Activated CD4-positive, alpha-beta T cell treated with anti-CD3 and anti-CD28 coated beads, Interleukin-2, amount 50 U/mL, for 16 hours (primary cell): ENCODE data around the gene TRIM46.
"Not testable (repeated sequence)": the region's sequence is repeated elsewhere in the genome, so short reads cannot be mapped to it uniquely, and the experiment has no call there.

Experiments used
- DNase-seq: peaks from one replicate; pipeline ENCODE4 v3.0.0-alpha.2; 2020

TRIM46 gene

DNA sequence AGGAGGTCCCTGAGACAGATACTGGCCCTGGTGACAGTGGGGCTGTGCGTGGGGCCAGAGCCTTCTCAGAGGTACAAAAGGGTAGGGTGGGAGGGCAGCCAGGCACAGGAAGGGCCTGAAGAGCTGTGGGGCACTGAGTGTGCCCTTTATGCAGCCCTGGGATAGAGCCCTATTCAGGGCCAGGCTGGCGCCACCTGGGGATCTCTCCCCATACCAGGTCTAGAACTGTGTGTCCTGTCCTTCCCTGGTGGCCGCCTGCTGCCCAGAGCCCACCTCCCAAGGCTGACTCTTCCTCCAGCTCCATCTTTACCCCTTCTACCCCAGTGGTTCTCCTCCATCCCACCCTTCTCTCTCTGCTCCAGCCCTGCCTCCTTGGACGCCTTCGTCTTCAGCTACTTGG lies 59.9 kb downstream of the TRIM46 start:
- not testable (repeated sequence) for DNase-seq
